OCI-LY7 (cell line): ENCODE measurements around the gene IQCK.

Experiments
- CTCF ChIP-seq: fragments of 200-600 bp; sonication (generic); conservative IDR thresholded peaks from 2 replicates; pipeline ENCODE4 v1.5.1; 2014; ENCODE audit warnings: mild to moderate bottlenecking, antibody characterized with exemption, low read length, moderate library complexity, mixed read lengths
- EZH2phosphoT487 ChIP-seq: fragments of 200-600 bp; sonication (generic); IDR thresholded peaks from 2 replicates; pipeline ENCODE4 v1.6.1; 2018; ENCODE audit warnings: low read depth, borderline replicate concordance, mild to moderate bottlenecking, mixed run types, antibody characterized with exemption, low read length, moderate library complexity, mixed read lengths

- TF ChIP-seq CTCF = no peak
- TF ChIP-seq EZH2phosphoT487 = no peak
These were observed 14.7 kb upstream of the IQCK start for GRCh38 chr16:19703172-19703889.
